ENCODE data around the gene ZNF441. TPM values are rescaled to one million over a fixed set of nuclear protein-coding genes. Genes with fewer than 3 reads are reported as not detected.

ZNF441 gene
- total RNA-seq, 4 donors from 2014 or later, result 13.8 to 18.1 (median 15.8) TPM

- WGBS, 2 donors, result 56 to 58% methylated on average over 1 of the region's 1 CpG
- no peaks in the 10 kb centered on the region for H3K36me3 ChIP-seq
- no peaks in the 10 kb centered on the region for H3K27me3 ChIP-seq
- DNase-seq (ENCODE audit: low spot score in 2 of 2), result no peak
- no peak overlapping the region for H3K27ac ChIP-seq
- H3K4me3 ChIP-seq, result no peak overlapping the region
- no peaks in the 10 kb centered on the region for H3K4me1 ChIP-seq
- H3K9me3 ChIP-seq, result peaks cover 0 to 45% (median 8%) of the 10 kb centered on the region in 4 donors
- no peak for TF ChIP-seq CTCF (IDR thresholded peaks at IDR 0.05)
- TF ChIP-seq POLR2A (IDR thresholded peaks at IDR 0.05), result no peak
- no peak for TF ChIP-seq EP300 (IDR thresholded peaks at IDR 0.05)
Observed at GRCh38 chr19:11747277-11747676, 19.5 kb upstream of the ZNF441 start.

DNA sequence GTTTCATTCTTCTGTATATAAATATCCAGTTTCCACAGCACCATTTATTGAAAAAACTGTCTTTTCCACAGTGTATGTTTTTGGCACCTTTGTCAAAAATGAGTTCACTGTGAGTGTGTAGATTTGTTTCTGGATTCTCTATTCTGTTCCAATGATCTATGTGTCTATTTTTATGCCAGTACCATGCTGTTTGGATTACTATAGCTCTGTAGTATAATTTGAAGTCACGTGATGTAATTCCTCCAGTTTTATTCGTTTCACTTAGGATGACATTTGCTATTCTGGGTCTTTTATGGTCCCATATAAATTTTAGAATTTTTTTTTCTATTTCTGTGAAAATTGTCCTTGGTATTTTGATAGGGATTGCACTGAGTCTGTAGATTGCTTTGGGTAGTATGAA is 17.0 kb upstream of the ZNF441 start:
- peaks cover 0 to 45% (median 10%) of the 10 kb centered on the region in 4 donors for H3K9me3 ChIP-seq
- no peak for TF ChIP-seq CTCF (IDR thresholded peaks at IDR 0.05)
- TF ChIP-seq POLR2A (IDR thresholded peaks at IDR 0.05), result no peak
- TF ChIP-seq EP300 (IDR thresholded peaks at IDR 0.05), result no peak
- DNase-seq (ENCODE audit: low spot score in 2 of 2), result no peak
- no peaks in the 10 kb centered on the region for H3K36me3 ChIP-seq
- H3K27ac ChIP-seq, result no peak overlapping the region
- H3K27me3 ChIP-seq, result no peaks in the 10 kb centered on the region
- 66% methylated on average over 2 of the region's 2 CpGs for WGBS, 2 donors
- H3K4me3 ChIP-seq, result no peak overlapping the region
- no peaks in the 10 kb centered on the region for H3K4me1 ChIP-seq

DNA sequence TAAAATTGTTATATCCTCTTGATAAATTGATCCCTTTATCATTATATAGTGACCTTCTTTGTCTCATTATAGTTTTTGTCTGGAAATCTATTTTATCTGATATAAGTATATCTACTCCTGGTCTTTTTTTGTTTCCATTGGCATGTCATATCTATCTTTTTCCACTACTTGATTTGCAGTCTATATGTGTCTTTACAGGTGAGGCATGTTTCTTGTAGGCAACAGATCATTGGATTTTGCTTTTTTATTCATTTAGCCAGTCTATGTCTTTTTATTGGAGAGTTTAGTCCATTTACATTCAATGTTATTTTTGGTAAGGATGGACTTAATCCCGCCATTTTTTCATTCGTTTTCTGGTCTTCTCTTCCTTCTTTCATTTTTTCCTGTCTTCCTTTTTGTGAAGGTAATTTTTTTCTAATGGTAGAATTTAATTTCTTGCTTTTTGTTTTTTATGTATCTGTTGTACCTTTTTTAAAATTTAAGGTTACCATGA is 14.5 kb upstream of the ZNF441 start:
- no peaks in the 10 kb centered on the region for H3K36me3 ChIP-seq
- H3K4me1 ChIP-seq, result no peaks in the 10 kb centered on the region
- TF ChIP-seq EP300 (IDR thresholded peaks at IDR 0.05) (no peak), CTCF (IDR thresholded peaks at IDR 0.05) (no peak), POLR2A (IDR thresholded peaks at IDR 0.05) (no peak)
- DNase-seq (ENCODE audit: low spot score in 2 of 2), result no peak
- H3K27me3 ChIP-seq, result no peaks in the 10 kb centered on the region
- H3K4me3 ChIP-seq, result no peak overlapping the region
- 70 to 91% methylated on average over 2 of the region's 2 CpGs for WGBS, 2 donors
- H3K9me3 ChIP-seq, result peaks cover 0 to 52% (median 9%) of the 10 kb centered on the region in 4 donors
- H3K27ac ChIP-seq, result no peak overlapping the region

- Histone ChIP-seq H3K36me3 (no peaks in the 10 kb centered on the region), H3K4me1 (no peaks in the 10 kb centered on the region), H3K27ac (no peak overlapping the region), H3K9me3 (peaks cover 0 to 38% (median 4%) of the 10 kb centered on the region in 4 donors), H3K4me3 (no peak overlapping the region), H3K27me3 (no peaks in the 10 kb centered on the region)
- TF ChIP-seq CTCF (IDR thresholded peaks at IDR 0.05), result no peak
- TF ChIP-seq EP300 (IDR thresholded peaks at IDR 0.05), result no peak
- no peak for TF ChIP-seq POLR2A (IDR thresholded peaks at IDR 0.05)
- 84 to 85% methylated on average over 4 of the region's 4 CpGs for WGBS, 2 donors
- DNase-seq (ENCODE audit: low spot score in 2 of 2), result no peak
Observed at GRCh38 chr19:11754663-11755062, 12.1 kb upstream of the ZNF441 start.

DNA sequence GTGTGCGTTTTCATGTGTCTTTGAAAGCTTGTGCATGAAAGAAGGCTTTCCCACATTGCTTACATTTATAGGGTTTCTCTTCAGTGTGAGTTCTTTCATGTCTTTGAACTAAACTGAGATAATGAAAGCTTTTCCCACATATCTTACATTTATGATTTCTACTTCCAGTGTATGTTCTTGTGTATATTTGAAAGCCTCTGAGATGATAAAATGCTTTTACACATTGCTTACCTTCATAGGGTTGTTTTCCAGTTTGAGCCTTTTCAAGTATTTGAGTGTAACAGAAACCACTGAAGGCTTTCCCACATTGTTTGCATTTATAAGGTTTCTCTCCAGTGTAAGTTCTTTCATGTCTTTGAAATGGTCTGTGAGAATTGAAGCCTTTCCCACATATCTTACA is 9.8 kb upstream of the ZNF441 start:
- no peak overlapping the region for H3K27ac ChIP-seq
- no peaks in the 10 kb centered on the region for H3K36me3 ChIP-seq
- no peak for TF ChIP-seq CTCF (IDR thresholded peaks at IDR 0.05)
- TF ChIP-seq EP300 (IDR thresholded peaks at IDR 0.05), result no peak
- TF ChIP-seq POLR2A (IDR thresholded peaks at IDR 0.05), result no peak
- whole genome bisulfite sequencing, 2 donors, result 83 to 84% methylated on average over 1 of the region's 1 CpG
- no peak overlapping the region for H3K4me3 ChIP-seq
- no peaks in the 10 kb centered on the region for H3K27me3 ChIP-seq
- DNase-seq (ENCODE audit: low spot score in 2 of 2), result no peak
- H3K9me3 ChIP-seq, result peaks cover 0 to 24% (median 4%) of the 10 kb centered on the region in 4 donors
- H3K4me1 ChIP-seq, result no peaks in the 10 kb centered on the region

All from tibial nerve (tissue), 4 donors.